Fibroblast of skin of abdomen (primary cell): Measurements from ENCODE around the gene CPHXL2.

Experiments used
- DNase-seq: peaks from one replicate; pipeline ENCODE4 v3.0.0-alpha.2; 2013

CPHXL2 gene

GRCh38 chr16:75640598-75640997 is 36.2 kb downstream of the CPHXL2 start:
- DNase-seq, result no peak

DNA sequence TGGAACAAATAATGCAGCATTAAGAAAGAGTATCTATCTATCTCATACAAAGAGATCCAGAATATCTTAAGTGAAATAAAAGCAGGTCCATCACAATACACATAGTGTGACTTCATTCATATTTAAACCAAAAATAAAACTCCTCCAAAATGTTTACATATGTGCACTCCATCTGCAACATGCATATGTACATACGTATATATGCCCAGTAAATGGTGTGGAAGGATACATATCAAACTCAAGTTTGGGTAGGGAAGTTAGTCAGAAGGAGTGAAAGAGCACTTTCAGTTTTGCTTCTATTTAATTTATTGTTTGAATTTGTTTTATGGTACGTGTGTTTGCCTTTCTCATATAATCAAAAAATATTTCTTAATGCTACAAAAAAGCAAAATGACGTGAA is 41.8 kb downstream of the CPHXL2 start:
- no peak for DNase-seq

- no peak for DNase-seq
Observed at GRCh38 chr16:75632857-75633256, 44.0 kb downstream of the CPHXL2 start.

- no peak for DNase-seq
Observed at GRCh38 chr16:75630052-75630451, 46.8 kb downstream of the CPHXL2 start.

DNA sequence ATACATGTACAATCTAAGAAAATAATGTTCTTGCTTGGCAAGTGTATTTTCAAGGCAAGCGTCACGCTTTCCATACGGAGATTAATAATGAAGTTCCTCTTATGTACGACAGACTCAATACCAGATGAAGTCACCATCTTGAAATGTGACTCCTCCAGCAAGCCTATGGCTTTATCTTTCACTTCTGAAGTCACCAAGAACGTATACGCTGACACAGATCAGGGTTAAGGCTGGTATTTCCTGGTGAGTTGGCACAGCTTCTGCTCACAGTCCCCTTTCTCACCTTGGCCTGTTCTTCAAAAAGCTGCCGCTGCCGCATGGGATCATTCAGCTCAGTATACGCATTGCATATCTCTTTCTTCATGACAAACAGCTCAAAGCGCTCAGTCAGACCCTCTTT is 47.7 kb downstream of the CPHXL2 start:
- no peak for DNase-seq

GRCh38 chr16:75628351-75628750 is 48.5 kb downstream of the CPHXL2 start:
- no peak for DNase-seq

GRCh38 chr16:75627851-75628250 is 49.0 kb downstream of the CPHXL2 start:
- DNase-seq, result no peak

DNA sequence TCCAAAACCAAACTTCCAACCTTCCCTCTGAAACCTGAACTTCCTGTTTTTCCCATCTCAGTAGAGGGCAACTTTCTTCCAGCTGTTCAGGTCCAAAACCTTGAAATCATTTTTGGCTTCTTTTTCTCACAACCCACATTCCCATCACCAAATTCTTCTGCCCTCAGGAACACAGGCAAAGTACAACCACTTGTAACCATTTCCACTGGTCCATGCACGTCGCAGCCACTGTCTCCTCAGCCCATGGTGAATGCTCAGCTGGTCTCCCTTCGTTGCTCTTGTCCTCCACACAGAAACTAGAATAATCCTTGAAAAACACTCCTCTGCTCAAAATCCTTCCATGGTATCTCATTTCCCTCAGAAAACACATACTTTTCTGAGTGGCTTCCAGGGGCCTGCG is 50.0 kb downstream of the CPHXL2 start:
- no peak for DNase-seq

- peak; percentile 24 for DNase-seq
Observed at GRCh38 chr16:75624921-75625334, 51.9 kb downstream of the CPHXL2 start.

DNA sequence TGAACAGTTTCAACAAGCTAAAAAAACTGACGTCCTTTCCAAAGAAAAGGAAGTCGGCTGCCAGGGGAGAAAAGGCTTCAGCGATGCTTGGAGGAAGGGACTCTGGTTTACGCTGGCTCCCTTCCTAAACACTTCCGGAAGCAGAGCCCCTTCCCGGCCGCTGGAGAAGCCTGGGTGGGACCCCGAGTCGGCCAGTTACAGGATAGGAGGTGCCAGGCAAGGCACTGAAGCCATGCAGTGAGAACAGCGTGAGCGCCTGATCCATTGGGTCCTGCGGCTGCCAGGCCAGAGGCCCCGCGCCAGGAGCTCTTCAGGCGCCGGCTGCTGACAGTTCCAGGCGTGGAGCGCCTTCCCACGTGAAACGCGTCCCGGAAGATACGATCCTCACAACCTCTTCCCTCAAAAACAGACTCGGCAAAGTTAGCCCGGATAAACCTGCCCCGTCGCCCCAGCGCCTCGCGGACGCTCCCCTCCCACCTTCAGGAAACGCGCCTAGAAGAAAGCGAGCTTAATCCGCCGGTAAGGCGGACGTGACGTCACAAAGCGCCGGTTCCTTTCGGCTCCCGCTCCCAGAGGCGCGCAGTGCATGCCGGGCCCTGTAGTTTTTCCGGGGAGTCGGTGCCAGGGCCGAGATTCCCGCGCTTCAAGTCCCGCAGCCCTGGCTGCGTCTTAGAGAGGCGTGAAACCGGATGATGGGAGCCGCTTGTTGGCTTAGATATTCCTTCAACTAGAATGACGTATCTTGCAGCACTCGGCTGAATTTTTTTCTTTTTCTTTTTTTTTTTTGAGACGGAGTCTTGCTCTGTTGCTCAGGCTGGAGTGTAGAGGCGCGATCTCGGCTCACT is 53.8 kb downstream of the CPHXL2 start, which contains the start of gene ADAT1:
Gene ADAT1, minus strand, starts transcription at position 521 of the 845 bp plus-strand sequence. CDS start 2,482 bp downstream, outside the sequence.
- peak; percentile 98 for DNase-seq

GRCh38 chr16:75621170-75621477 is 55.7 kb downstream of the CPHXL2 start:
- peak; percentile 25 for DNase-seq

GRCh38 chr16:75620326-75621169 is 56.3 kb downstream of the CPHXL2 start:
- no peak for DNase-seq

- no peak for DNase-seq
Observed at GRCh38 chr16:75618780-75619179, 58.0 kb downstream of the CPHXL2 start.

- DNase-seq, result no peak
Observed at GRCh38 chr16:75617121-75617520, 59.7 kb downstream of the CPHXL2 start.

DNA sequence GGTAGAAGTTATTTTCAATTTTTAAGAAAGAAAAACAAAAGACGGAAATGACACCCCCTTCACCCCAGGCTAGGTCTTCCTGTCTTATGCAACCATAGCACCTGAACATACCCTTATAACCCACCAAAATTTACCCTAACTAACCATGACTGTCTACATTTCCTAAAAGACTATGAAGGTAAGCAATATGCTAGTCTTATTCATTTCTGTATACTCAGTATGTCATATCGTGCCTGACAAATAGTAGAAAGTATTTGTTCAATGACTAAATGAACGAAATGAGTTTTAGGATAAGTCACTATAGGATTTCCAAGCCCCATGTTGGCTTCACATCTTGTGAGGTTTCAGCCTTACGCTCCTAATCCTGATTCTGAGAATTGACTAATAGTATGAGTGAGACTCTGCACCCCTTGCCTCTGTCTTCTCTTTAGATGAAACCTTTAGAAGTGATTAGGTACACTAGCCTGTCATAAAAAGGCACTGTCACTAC is 60.2 kb downstream of the CPHXL2 start:
- no peak for DNase-seq

- no peak for DNase-seq
Observed at GRCh38 chr16:75615619-75616018, 61.2 kb downstream of the CPHXL2 start.

GRCh38 chr16:75614066-75614897 is 62.5 kb downstream of the CPHXL2 start:
- DNase-seq, result peak; percentile 64
